Measurements from ENCODE around the gene PIPOX.

- no peak for TF ChIP-seq CTCF (IDR thresholded peaks at IDR 0.05)
- TF ChIP-seq POLR2AphosphoS5 (IDR thresholded peaks at IDR 0.05) = no peak
- TF ChIP-seq POLR2A (IDR thresholded peaks at IDR 0.05) = no peak
Observed at GRCh38 chr17:29002811-29003210, 40.1 kb upstream of the PIPOX start.
